ENCODE data around the gene LIPC. TPM values are rescaled to one million over a fixed set of nuclear protein-coding genes. Genes with fewer than 3 reads are reported as not detected.

Gene LIPC
- total and polyA plus RNA-seq, 4 donors: 0.38 to 0.93 (median 0.52) TPM; not detected in 1

DNA sequence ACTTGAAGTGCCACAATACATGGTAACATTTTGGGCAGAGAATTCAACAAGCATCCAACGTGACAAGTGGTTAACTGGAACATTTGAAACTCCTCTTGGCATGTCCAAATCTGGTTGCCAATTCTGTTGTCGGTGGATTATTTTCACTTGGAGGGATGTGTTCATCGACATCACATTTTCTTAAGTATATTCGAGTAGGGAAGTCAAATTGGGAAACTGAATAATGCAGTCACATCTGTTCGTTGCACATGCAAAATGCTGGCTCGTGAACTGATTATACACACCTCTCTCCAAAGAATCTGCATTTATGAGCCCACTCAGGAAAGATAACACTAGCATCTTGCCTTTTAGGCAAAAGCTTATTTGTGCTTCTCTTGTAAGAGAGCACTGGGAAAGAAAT, 139.7 kb downstream of the LIPC start:
- intact Hi-C loops (cut with DNase I): no loop called here
- Histone ChIP-seq H3K9me3 (ENCODE audit: control insufficient read depth, low read length) (no peaks in the 10 kb centered on the region), H3K27me3 (ENCODE audit: control insufficient read depth in 1 of 2, insufficient read depth in 2 of 2, low read length in 1 of 2) (no peaks in the 10 kb centered on the region), H3K4me1 (ENCODE audit: control insufficient read depth in 1 of 2, insufficient read depth in 2 of 2, low read length in 2 of 2) (no peaks in the 10 kb centered on the region), H3K4me3 (ENCODE audit: low read length in 2 of 2) (no peak overlapping the region), H3K36me3 (ENCODE audit: control insufficient read depth in 1 of 2, insufficient read depth in 2 of 2, low read length in 1 of 2) (no peaks in the 10 kb centered on the region), H3K27ac (ENCODE audit: low read depth in 1 of 2, low read length in 2 of 2) (no peak overlapping the region)
- WGBS, 2 donors: 76 to 78% methylated on average over 6 of the region's 6 CpGs
- DNase-seq (no peak), ATAC-seq (ENCODE audit: low FRiP score) (no peak)

DNA sequence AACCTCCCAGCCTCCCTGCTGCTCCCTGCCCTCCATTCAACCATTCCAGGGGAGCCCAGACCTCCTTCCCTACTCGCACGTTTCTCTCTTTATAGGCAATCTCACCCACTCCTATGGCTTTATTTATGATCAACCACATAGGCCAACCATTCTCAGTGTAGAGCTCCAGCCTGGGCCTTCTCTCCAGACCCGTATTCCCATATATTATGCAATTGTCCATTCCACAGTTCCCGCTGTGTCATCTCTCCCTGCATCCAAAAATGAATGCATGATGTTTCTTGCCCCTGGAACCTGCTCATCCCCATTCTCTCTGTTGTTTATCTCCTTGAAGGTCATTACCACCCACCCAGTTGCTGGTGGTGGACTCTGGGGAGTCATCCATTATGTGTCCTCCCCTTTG, 140.7 kb downstream of the LIPC start:
- H3K4me3 ChIP-seq (ENCODE audit: low read length in 2 of 2): no peak overlapping the region
- no peaks in the 10 kb centered on the region for H3K9me3 ChIP-seq (ENCODE audit: control insufficient read depth, low read length)
- WGBS, 2 donors: 84 to 98% methylated on average over 4 of the region's 4 CpGs
- H3K27ac ChIP-seq (ENCODE audit: low read depth in 1 of 2, low read length in 2 of 2): no peak overlapping the region
- intact Hi-C loops (cut with DNase I): no loop called here
- H3K4me1 ChIP-seq (ENCODE audit: control insufficient read depth in 1 of 2, insufficient read depth in 2 of 2, low read length in 2 of 2): no peaks in the 10 kb centered on the region
- no peaks in the 10 kb centered on the region for H3K27me3 ChIP-seq (ENCODE audit: control insufficient read depth in 1 of 2, insufficient read depth in 2 of 2, low read length in 1 of 2)
- DNase-seq (no peak), ATAC-seq (ENCODE audit: low FRiP score) (no peak)
- H3K36me3 ChIP-seq (ENCODE audit: control insufficient read depth in 1 of 2, insufficient read depth in 2 of 2, low read length in 1 of 2): no peaks in the 10 kb centered on the region

DNA sequence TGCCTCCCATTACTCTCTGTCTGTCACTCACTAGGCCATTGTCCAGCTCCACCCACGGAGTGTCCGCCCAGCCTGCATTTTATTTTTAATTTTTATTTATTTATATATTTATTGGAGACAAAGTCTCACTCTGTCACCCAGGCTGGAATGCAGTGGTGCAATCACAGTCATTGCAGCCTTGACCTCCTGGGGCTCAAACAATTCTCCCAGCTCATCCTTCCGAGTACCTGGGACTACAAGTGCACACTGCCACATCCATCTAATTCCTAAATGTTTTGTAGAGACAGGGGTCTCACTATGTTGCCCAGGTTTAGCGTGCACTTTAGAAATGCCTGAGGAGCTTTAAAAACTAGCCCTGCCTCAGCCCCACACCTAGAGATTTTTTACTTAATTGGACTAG, 141.5 kb downstream of the LIPC start:
- intact Hi-C loops (cut with DNase I): no loop called here

DNA sequence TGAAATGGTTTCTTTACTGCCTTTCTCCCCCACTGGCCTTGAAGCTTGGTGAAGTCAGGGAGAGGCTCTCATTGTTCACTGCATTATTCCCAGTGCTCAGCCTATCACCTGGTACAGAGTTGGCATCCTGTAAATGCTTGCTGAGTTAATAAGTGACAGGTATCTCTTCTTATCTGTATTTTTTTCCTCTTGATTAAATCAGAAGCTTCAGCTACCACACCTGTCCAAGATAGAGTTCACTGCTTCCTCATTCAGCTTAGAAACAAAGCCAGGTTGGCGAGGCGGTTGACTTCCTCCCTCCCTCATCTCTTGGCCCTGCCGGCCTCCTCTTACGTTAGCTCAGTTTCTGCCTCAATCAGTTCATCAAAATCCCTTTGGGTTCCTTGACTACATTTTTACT, 142.8 kb downstream of the LIPC start:
- intact Hi-C loops (cut with DNase I): no loop called here
- no peaks in the 10 kb centered on the region for H3K27me3 ChIP-seq (ENCODE audit: control insufficient read depth in 1 of 2, insufficient read depth in 2 of 2, low read length in 1 of 2)
- H3K27ac ChIP-seq (ENCODE audit: low read depth in 1 of 2, low read length in 2 of 2): no peak overlapping the region
- H3K36me3 ChIP-seq (ENCODE audit: control insufficient read depth in 1 of 2, insufficient read depth in 2 of 2, low read length in 1 of 2): no peaks in the 10 kb centered on the region
- no peaks in the 10 kb centered on the region for H3K4me1 ChIP-seq (ENCODE audit: control insufficient read depth in 1 of 2, insufficient read depth in 2 of 2, low read length in 2 of 2)
- WGBS, 2 donors: 89 to 90% methylated on average over 4 of the region's 4 CpGs
- no peaks in the 10 kb centered on the region for H3K9me3 ChIP-seq (ENCODE audit: control insufficient read depth, low read length)
- no peak for DNase-seq
- H3K4me3 ChIP-seq (ENCODE audit: low read length in 2 of 2): no peak overlapping the region
- ATAC-seq (ENCODE audit: low FRiP score): no peak

More for the DNA sequence above, 141.5 kb downstream of the LIPC start:
- WGBS, 2 donors: 90 to 93% methylated on average over 4 of the region's 4 CpGs
- DNase-seq (no peak), ATAC-seq (ENCODE audit: low FRiP score) (no peak)
- Histone ChIP-seq H3K4me3 (ENCODE audit: low read length in 2 of 2) (no peak overlapping the region), H3K36me3 (ENCODE audit: control insufficient read depth in 1 of 2, insufficient read depth in 2 of 2, low read length in 1 of 2) (no peaks in the 10 kb centered on the region), H3K4me1 (ENCODE audit: control insufficient read depth in 1 of 2, insufficient read depth in 2 of 2, low read length in 2 of 2) (no peaks in the 10 kb centered on the region), H3K27me3 (ENCODE audit: control insufficient read depth in 1 of 2, insufficient read depth in 2 of 2, low read length in 1 of 2) (no peaks in the 10 kb centered on the region), H3K9me3 (ENCODE audit: control insufficient read depth, low read length) (no peaks in the 10 kb centered on the region), H3K27ac (ENCODE audit: low read depth in 1 of 2, low read length in 2 of 2) (no peak overlapping the region)

DNA sequence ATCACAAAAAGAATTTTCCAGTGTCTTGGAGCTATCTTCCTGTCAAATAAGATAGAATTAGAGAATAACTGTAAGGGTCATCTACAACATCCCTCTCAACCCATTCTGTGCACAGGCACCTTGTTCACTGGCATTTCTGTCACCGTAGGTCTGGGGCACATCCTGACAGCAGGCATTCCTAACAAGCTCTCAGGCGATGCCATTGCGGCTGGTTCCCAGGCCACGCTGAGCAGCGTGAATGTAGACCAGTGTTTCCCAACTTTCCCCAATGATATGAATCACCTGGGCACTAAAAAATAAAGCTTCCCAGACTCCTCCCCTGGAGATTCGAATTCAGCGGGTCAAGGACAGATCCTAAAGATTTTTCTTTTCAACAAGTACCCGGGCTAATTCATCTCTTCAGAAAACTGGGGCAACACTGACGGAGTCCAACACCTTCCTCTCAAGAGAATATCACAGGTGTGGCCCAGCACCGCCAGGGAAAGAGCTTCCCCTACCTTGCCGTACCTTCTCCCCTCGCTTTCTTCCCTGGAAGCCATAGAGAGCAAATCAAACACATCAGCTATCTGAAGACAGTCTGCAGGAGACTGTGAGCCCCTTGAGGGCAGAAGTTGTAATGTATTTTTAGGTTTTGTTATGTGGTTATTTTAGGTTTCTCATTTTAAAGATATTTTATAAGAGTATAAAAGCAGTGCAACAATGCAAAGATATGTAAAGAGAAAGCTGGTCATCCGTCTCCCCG, 143.4 kb downstream of the LIPC start:
- H3K27ac ChIP-seq (ENCODE audit: low read depth in 1 of 2, low read length in 2 of 2): no peak overlapping the region
- WGBS, 2 donors: 87 to 91% methylated on average over 14 of the region's 14 CpGs
- intact Hi-C loops (cut with DNase I): no loop called here
- no peaks in the 10 kb centered on the region for H3K36me3 ChIP-seq (ENCODE audit: control insufficient read depth in 1 of 2, insufficient read depth in 2 of 2, low read length in 1 of 2)
- no peaks in the 10 kb centered on the region for H3K9me3 ChIP-seq (ENCODE audit: control insufficient read depth, low read length)
- no peak for ATAC-seq (ENCODE audit: low FRiP score)
- no peak for DNase-seq
- no peaks in the 10 kb centered on the region for H3K4me1 ChIP-seq (ENCODE audit: control insufficient read depth in 1 of 2, insufficient read depth in 2 of 2, low read length in 2 of 2)
- no peak overlapping the region for H3K4me3 ChIP-seq (ENCODE audit: low read length in 2 of 2)
- H3K27me3 ChIP-seq (ENCODE audit: control insufficient read depth in 1 of 2, insufficient read depth in 2 of 2, low read length in 1 of 2): no peaks in the 10 kb centered on the region

DNA sequence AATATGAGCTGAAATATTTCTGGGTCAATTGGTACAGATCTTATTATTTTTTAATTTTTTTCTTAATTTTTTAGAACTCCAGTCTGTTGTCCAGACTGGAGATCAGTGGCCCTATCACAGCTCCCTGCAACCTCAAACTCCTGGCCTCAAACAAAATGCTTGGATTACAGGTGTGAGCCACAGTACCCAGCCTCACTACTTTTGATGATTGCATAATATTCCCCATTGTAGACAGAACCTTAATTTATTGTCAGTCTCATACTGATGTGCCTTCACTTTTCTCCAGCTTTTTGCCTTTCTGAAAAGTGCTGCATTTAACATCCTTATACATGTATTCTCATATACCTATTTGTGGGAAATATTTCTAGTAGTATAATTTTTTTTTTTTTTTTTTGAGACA, 144.9 kb downstream of the LIPC start:
- DNase-seq (no peak), ATAC-seq (ENCODE audit: low FRiP score) (no peak)
- no peaks in the 10 kb centered on the region for H3K27me3 ChIP-seq (ENCODE audit: control insufficient read depth in 1 of 2, insufficient read depth in 2 of 2, low read length in 1 of 2)
- no peak overlapping the region for H3K4me3 ChIP-seq (ENCODE audit: low read length in 2 of 2)
- no peaks in the 10 kb centered on the region for H3K36me3 ChIP-seq (ENCODE audit: control insufficient read depth in 1 of 2, insufficient read depth in 2 of 2, low read length in 1 of 2)
- H3K4me1 ChIP-seq (ENCODE audit: control insufficient read depth in 1 of 2, insufficient read depth in 2 of 2, low read length in 2 of 2): no peaks in the 10 kb centered on the region
- no peak overlapping the region for H3K27ac ChIP-seq (ENCODE audit: low read depth in 1 of 2, low read length in 2 of 2)
- intact Hi-C loops (cut with DNase I): no loop called here
- no peaks in the 10 kb centered on the region for H3K9me3 ChIP-seq (ENCODE audit: control insufficient read depth, low read length)

DNA sequence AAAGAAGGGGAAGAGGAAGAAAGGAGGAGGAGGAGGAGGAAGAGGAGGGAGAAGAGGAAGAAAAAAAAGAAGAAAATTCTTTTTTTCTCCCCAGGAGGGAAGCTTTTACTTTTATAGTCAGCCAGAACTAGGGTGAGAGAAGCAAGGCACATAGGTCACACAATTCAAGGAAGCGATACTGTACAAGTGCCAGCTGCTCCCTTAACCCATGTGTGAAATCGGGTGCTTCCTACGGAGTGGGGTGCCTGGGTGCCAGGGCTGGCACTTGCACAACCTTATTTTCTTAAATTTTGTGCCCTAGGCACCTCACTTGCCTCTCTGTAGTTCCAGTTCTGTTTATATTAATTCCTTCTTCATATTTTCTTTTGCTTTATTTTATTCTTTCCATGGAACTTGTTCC, 150.4 kb downstream of the LIPC start:
- Histone ChIP-seq H3K4me3 (ENCODE audit: low read length in 2 of 2) (no peak overlapping the region), H3K27ac (ENCODE audit: low read depth in 1 of 2, low read length in 2 of 2) (no peak overlapping the region), H3K4me1 (ENCODE audit: control insufficient read depth in 1 of 2, insufficient read depth in 2 of 2, low read length in 2 of 2) (peaks cover 0 to 2% of the 10 kb centered on the region in 2 donors), H3K9me3 (ENCODE audit: control insufficient read depth, low read length) (no peaks in the 10 kb centered on the region), H3K36me3 (ENCODE audit: control insufficient read depth in 1 of 2, insufficient read depth in 2 of 2, low read length in 1 of 2) (no peaks in the 10 kb centered on the region), H3K27me3 (ENCODE audit: control insufficient read depth in 1 of 2, insufficient read depth in 2 of 2, low read length in 1 of 2) (peaks cover 0 to 2% of the 10 kb centered on the region in 2 donors)
- DNase-seq (no peak), ATAC-seq (ENCODE audit: low FRiP score) (no peak)
- WGBS, 2 donors: 84 to 90% methylated on average over 3 of the region's 3 CpGs
- intact Hi-C loops (cut with DNase I): no loop called here

DNA sequence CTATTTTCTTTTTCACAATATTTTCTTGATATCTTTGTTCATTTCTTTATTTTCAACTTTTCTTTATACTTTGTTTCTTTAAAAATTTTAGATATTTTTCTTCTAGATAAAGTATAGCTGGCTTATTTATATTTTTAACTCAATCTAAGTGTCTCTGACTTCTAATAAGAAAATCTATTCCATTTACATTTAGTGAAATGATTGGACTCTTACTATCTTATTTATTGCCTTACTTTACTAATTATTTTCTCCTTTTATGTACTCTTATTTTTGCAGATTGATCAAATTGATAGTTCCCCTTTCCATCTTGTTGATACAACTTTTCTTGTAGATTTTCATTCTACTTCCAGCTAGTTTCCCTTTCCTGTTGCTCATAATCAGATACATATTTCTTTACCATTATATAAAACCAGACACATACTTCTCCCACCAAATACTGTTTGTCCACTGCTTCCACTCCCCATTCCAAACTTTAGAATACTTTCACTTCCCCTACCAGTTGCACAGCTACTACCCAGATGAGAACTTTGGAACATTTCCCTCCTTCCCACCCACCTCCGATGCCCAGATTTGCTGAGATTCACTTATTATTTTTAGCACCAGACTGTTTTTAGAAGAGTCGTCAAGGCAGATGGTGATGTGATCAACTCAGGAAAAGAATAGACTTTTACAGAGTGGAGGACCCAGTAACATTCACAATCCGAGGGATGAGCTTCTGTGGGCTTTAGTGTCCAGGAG, 151.5 kb downstream of the LIPC start:
- Histone ChIP-seq H3K27ac (ENCODE audit: low read depth in 1 of 2, low read length in 2 of 2) (no peak overlapping the region), H3K9me3 (ENCODE audit: control insufficient read depth, low read length) (no peaks in the 10 kb centered on the region), H3K36me3 (ENCODE audit: control insufficient read depth in 1 of 2, insufficient read depth in 2 of 2, low read length in 1 of 2) (no peaks in the 10 kb centered on the region), H3K27me3 (ENCODE audit: control insufficient read depth in 1 of 2, insufficient read depth in 2 of 2, low read length in 1 of 2) (peaks cover 0 to 2% of the 10 kb centered on the region in 2 donors), H3K4me1 (ENCODE audit: control insufficient read depth in 1 of 2, insufficient read depth in 2 of 2, low read length in 2 of 2) (peaks cover 0 to 2% of the 10 kb centered on the region in 2 donors), H3K4me3 (ENCODE audit: low read length in 2 of 2) (no peak overlapping the region)
- intact Hi-C loops (cut with DNase I): no loop called here
- no peak for ATAC-seq (ENCODE audit: low FRiP score)
- no peak for DNase-seq
- WGBS, 2 donors: 52 to 58% methylated on average over 3 of the region's 3 CpGs

All from aorta (tissue), 5 donors.